Stimulated activated naive B cell treated with anti-CD40 and anti-IgM and Interleukin-4, amounts not matched to agents 10 μg/mL and 1 μg/mL and 100 μg/mL, for 72 hours (primary cell): ENCODE measurements around the gene SLC4A2.

Experiments
- ATAC-seq, 2 donors: fragments of 150-1000 bp; cut with Tn5 transposase; replicated peaks; 2 replicates each; pipeline ENCODE4 v1.10.0; 2021; ENCODE audit warnings: moderate library complexity in 1 of 2
- DNase-seq: peaks from one replicate; pipeline ENCODE4 v3.0.0; 2021
- H3K27ac Mint-ChIP-seq: one replicate; pipeline ENCODE4 v1.8.0; 2022; ENCODE audit warnings: mild to moderate bottlenecking, mixed read lengths
- H3K27me3 Mint-ChIP-seq, 2 donors: one replicate each; pipeline ENCODE4 v1.8.0; 2022; ENCODE audit warnings: mixed read lengths in 2 of 2
- H3K36me3 Mint-ChIP-seq, 2 donors: one replicate each; pipeline ENCODE4 v1.8.0; 2022; ENCODE audit warnings: mixed read lengths in 2 of 2, mild to moderate bottlenecking in 1 of 2
- H3K4me1 Mint-ChIP-seq, 2 donors: one replicate each; pipeline ENCODE4 v1.8.0; 2022; ENCODE audit warnings: mixed read lengths in 2 of 2, mild to moderate bottlenecking in 1 of 2
- H3K4me3 Mint-ChIP-seq, 2 donors: one replicate each; pipeline ENCODE4 v1.8.0; 2022; ENCODE audit warnings: mild to moderate bottlenecking in 2 of 2, mixed read lengths in 2 of 2, moderate library complexity in 1 of 2
- H3K9me3 Mint-ChIP-seq, 2 donors: one replicate each; pipeline ENCODE4 v1.8.0; 2022; ENCODE audit warnings: mixed read lengths in 2 of 2, mild to moderate bottlenecking in 1 of 2

Gene SLC4A2

GRCh38 chr7:151060113-151060415 lies 675 bp downstream of the SLC4A2 start:
- ATAC-seq: no peak

GRCh38 chr7:151060416-151061212 lies 1.2 kb downstream of the SLC4A2 start:
- H3K27ac Mint-ChIP-seq: peak overlapping the region; percentile 93
- H3K9me3 Mint-ChIP-seq: no peaks in the 10 kb centered on the region
- no peak for ATAC-seq
- H3K4me3 Mint-ChIP-seq: peak overlapping the region; percentile 95 to 99
- H3K36me3 Mint-ChIP-seq: peaks cover 6 to 15% of the 10 kb centered on the region in 2 donors
- H3K27me3 Mint-ChIP-seq: no peaks in the 10 kb centered on the region
- H3K4me1 Mint-ChIP-seq: peaks cover 26 to 47% of the 10 kb centered on the region in 2 donors
- no peak for DNase-seq

More at GRCh38 chr7:151060113-151060415, 675 bp downstream of the SLC4A2 start:
- no peak for DNase-seq
- H3K27me3 Mint-ChIP-seq: no peaks in the 10 kb centered on the region
- H3K27ac Mint-ChIP-seq: peak overlapping the region; percentile 93
- peak overlapping the region; percentile 95 to 99 for H3K4me3 Mint-ChIP-seq
- H3K4me1 Mint-ChIP-seq: peaks cover 26 to 47% of the 10 kb centered on the region in 2 donors
- H3K9me3 Mint-ChIP-seq: no peaks in the 10 kb centered on the region
- H3K36me3 Mint-ChIP-seq: peaks cover 6 to 14% of the 10 kb centered on the region in 2 donors

GRCh38 chr7:151061213-151062110 lies 2.1 kb downstream of the SLC4A2 start:
- Mint-ChIP-seq H3K9me3 (no peaks in the 10 kb centered on the region), H3K4me3 (peak overlapping the region; percentile 95 to 99), H3K4me1 (peaks cover 26 to 46% of the 10 kb centered on the region in 2 donors), H3K27ac (no peak overlapping the region), H3K27me3 (no peaks in the 10 kb centered on the region), H3K36me3 (peaks cover 6 to 15% of the 10 kb centered on the region in 2 donors)
- ATAC-seq (no peak), DNase-seq (no peak)

GRCh38 chr7:151062111-151062398 lies 2.7 kb downstream of the SLC4A2 start:
- Mint-ChIP-seq H3K9me3 (no peaks in the 10 kb centered on the region), H3K27me3 (no peaks in the 10 kb centered on the region), H3K4me3 (no peak overlapping the region), H3K27ac (no peak overlapping the region), H3K4me1 (peaks cover 22 to 40% of the 10 kb centered on the region in 2 donors), H3K36me3 (peaks cover 6 to 15% of the 10 kb centered on the region in 2 donors)
- ATAC-seq: no peak
- DNase-seq: no peak

- H3K27ac Mint-ChIP-seq: no peak overlapping the region
- ATAC-seq: no peak
These were observed 3.2 kb downstream of the SLC4A2 start for GRCh38 chr7:151062399-151063211.

GRCh38 chr7:151063212-151063561 lies 3.8 kb downstream of the SLC4A2 start:
- no peak for DNase-seq
- no peak for ATAC-seq
- H3K4me3 Mint-ChIP-seq: no peak overlapping the region

More at GRCh38 chr7:151062399-151063211, 3.2 kb downstream of the SLC4A2 start:
- Mint-ChIP-seq H3K4me3 (no peak overlapping the region), H3K27me3 (no peaks in the 10 kb centered on the region), H3K9me3 (no peaks in the 10 kb centered on the region), H3K4me1 (peaks cover 18 to 35% of the 10 kb centered on the region in 2 donors), H3K36me3 (peaks cover 9 to 19% of the 10 kb centered on the region in 2 donors)
- DNase-seq: no peak

GRCh38 chr7:151064454-151064853 lies 5.1 kb downstream of the SLC4A2 start:
- Mint-ChIP-seq H3K4me1 (peaks cover 12 to 22% of the 10 kb centered on the region in 2 donors), H3K9me3 (no peaks in the 10 kb centered on the region), H3K27ac (no peak overlapping the region), H3K4me3 (no peak overlapping the region), H3K27me3 (no peaks in the 10 kb centered on the region), H3K36me3 (peaks cover 19 to 29% of the 10 kb centered on the region in 2 donors)
- DNase-seq (no peak), ATAC-seq (no peak)

More at GRCh38 chr7:151063212-151063561, 3.8 kb downstream of the SLC4A2 start:
- Mint-ChIP-seq H3K27me3 (no peaks in the 10 kb centered on the region), H3K27ac (no peak overlapping the region), H3K36me3 (peaks cover 13 to 24% of the 10 kb centered on the region in 2 donors), H3K9me3 (no peaks in the 10 kb centered on the region), H3K4me1 (peaks cover 18 to 34% of the 10 kb centered on the region in 2 donors)

- H3K9me3 Mint-ChIP-seq: no peaks in the 10 kb centered on the region
These were observed 5.6 kb downstream of the SLC4A2 start for GRCh38 chr7:151064993-151065392.

GRCh38 chr7:151065516-151065915 lies 6.1 kb downstream of the SLC4A2 start:
- ATAC-seq (no peak), DNase-seq (no peak)
- H3K9me3 Mint-ChIP-seq: no peaks in the 10 kb centered on the region
- H3K4me1 Mint-ChIP-seq: peaks cover 12 to 16% of the 10 kb centered on the region in 2 donors
- peaks cover 25 to 37% of the 10 kb centered on the region in 2 donors for H3K36me3 Mint-ChIP-seq
- no peak overlapping the region for H3K4me3 Mint-ChIP-seq
- peak overlapping the region; percentile 38 for H3K27ac Mint-ChIP-seq
- H3K27me3 Mint-ChIP-seq: no peaks in the 10 kb centered on the region

More at GRCh38 chr7:151064993-151065392, 5.6 kb downstream of the SLC4A2 start:
- Mint-ChIP-seq H3K27ac (peak overlapping the region; percentile 38), H3K4me1 (peaks cover 12 to 21% of the 10 kb centered on the region in 2 donors), H3K36me3 (peaks cover 23 to 32% of the 10 kb centered on the region in 2 donors), H3K27me3 (no peaks in the 10 kb centered on the region), H3K4me3 (no peak overlapping the region)
- ATAC-seq (no peak), DNase-seq (no peak)

GRCh38 chr7:151066273-151066974 lies 7.0 kb downstream of the SLC4A2 start:
- H3K27ac Mint-ChIP-seq: no peak overlapping the region
- no peak overlapping the region for H3K4me3 Mint-ChIP-seq
- ATAC-seq: no peak
- H3K36me3 Mint-ChIP-seq: peaks cover 27 to 43% of the 10 kb centered on the region in 2 donors
- DNase-seq: no peak
- no peaks in the 10 kb centered on the region for H3K27me3 Mint-ChIP-seq
- H3K4me1 Mint-ChIP-seq: peaks cover 5 to 6% of the 10 kb centered on the region in 2 donors
- no peaks in the 10 kb centered on the region for H3K9me3 Mint-ChIP-seq

- Mint-ChIP-seq H3K27me3 (no peaks in the 10 kb centered on the region), H3K4me3 (no peak overlapping the region), H3K36me3 (peaks cover 33 to 53% of the 10 kb centered on the region in 2 donors), H3K9me3 (no peaks in the 10 kb centered on the region), H3K4me1 (no peaks in the 10 kb centered on the region), H3K27ac (no peak overlapping the region)
- ATAC-seq (no peak), DNase-seq (no peak)
These were observed 8.8 kb downstream of the SLC4A2 start for GRCh38 chr7:151068069-151068773.

- H3K36me3 Mint-ChIP-seq: peaks cover 39 to 50% of the 10 kb centered on the region in 2 donors
- no peak for DNase-seq
- no peak overlapping the region for H3K27ac Mint-ChIP-seq
- ATAC-seq: no peak
- H3K27me3 Mint-ChIP-seq: no peaks in the 10 kb centered on the region
- H3K4me3 Mint-ChIP-seq: no peak overlapping the region
- no peaks in the 10 kb centered on the region for H3K9me3 Mint-ChIP-seq
- H3K4me1 Mint-ChIP-seq: no peaks in the 10 kb centered on the region
These were observed 10.6 kb downstream of the SLC4A2 start for GRCh38 chr7:151069841-151070573.

GRCh38 chr7:151070574-151070960 lies 11.2 kb downstream of the SLC4A2 start:
- Mint-ChIP-seq H3K9me3 (no peaks in the 10 kb centered on the region), H3K27ac (no peak overlapping the region), H3K4me3 (no peak overlapping the region), H3K27me3 (no peaks in the 10 kb centered on the region), H3K36me3 (peaks cover 42 to 48% of the 10 kb centered on the region in 2 donors), H3K4me1 (no peaks in the 10 kb centered on the region)
- no peak for DNase-seq
- ATAC-seq: no peak
